Parathyroid adenoma (tissue), 2 donors: ENCODE results near the gene SMIM31.

Experiments
- H2AFZ ChIP-seq: fragments of 300-600 bp; sonication (generic); one replicate; pipeline ENCODE4 v1.7.0; 2017; ENCODE audit warnings: antibody characterized with exemption, mild to moderate bottlenecking
- H3K27ac ChIP-seq: fragments of 300-600 bp; sonication (generic); one replicate; pipeline ENCODE4 v1.7.0; 2017
- H3K27me3 ChIP-seq: fragments of 300-600 bp; sonication (generic); one replicate; pipeline ENCODE4 v1.7.0; 2017; ENCODE audit warnings: low read length; ENCODE audit not compliant: control insufficient read depth, insufficient read depth
- H3K36me3 ChIP-seq: fragments of 300-600 bp; sonication (generic); one replicate; pipeline ENCODE4 v1.7.0; 2017; ENCODE audit warnings: low read length; ENCODE audit not compliant: control insufficient read depth, insufficient read depth
- H3K4me1 ChIP-seq: fragments of 300-600 bp; sonication (generic); one replicate; pipeline ENCODE4 v1.7.0; 2017; ENCODE audit warnings: control low read depth
- H3K4me2 ChIP-seq: fragments of 300-600 bp; sonication (generic); one replicate; pipeline ENCODE4 v1.7.0; 2017; ENCODE audit warnings: low read length
- H3K4me3 ChIP-seq: fragments of 300-600 bp; sonication (generic); one replicate; pipeline ENCODE4 v1.7.0; 2017; ENCODE audit warnings: low read depth, low read length
- H3K79me2 ChIP-seq: fragments of 300-600 bp; sonication (generic); one replicate; pipeline ENCODE4 v1.7.0; 2017; ENCODE audit warnings: control low read depth
- H3K9ac ChIP-seq: fragments of 300-600 bp; sonication (generic); one replicate; pipeline ENCODE4 v1.7.0; 2017; ENCODE audit warnings: mild to moderate bottlenecking
- H3K9me3 ChIP-seq: fragments of 300-600 bp; sonication (generic); one replicate; pipeline ENCODE4 v1.7.0; 2017; ENCODE audit warnings: low read length; ENCODE audit not compliant: control insufficient read depth
- TF ChIP-seq, protein P1 (sequence below): fragments of 300-600 bp; sonication (generic); IDR thresholded peaks from one replicate; pipeline ENCODE4 v1.7.0; 2017; ENCODE audit warnings: antibody characterized with exemption, mild to moderate bottlenecking
- donor health status: primary hyperparathyroidism.

The SMIM31 gene

DNA sequence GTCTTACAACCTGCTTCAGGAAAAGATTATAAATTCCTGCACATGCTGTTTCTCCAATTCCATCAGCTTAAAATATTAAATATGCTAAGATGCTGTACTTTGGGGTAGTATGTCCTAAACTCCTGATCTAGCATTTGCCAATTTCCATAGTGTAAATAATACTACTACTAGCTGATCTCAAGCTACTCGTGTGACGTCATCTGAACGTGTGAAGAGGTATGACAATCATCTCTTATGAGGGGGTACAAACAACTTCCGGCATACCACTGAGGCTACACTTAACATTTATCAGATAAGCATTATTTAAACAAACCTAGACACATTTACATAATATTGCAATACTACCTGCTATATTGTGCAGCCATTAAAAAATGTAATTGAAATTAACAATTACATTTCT is 70.7 kb downstream of the SMIM31 start:
- Histone ChIP-seq H3K27me3 (no peaks in the 10 kb centered on the region), H3K4me3 (no peak overlapping the region), H3K36me3 (no peaks in the 10 kb centered on the region), H2AFZ (no peak overlapping the region), H3K9me3 (no peaks in the 10 kb centered on the region), H3K4me1 (no peaks in the 10 kb centered on the region), H3K9ac (no peak overlapping the region), H3K27ac (no peak overlapping the region), H3K4me2 (no peak overlapping the region), H3K79me2 (no peaks in the 10 kb centered on the region)
- TF ChIP-seq, protein P1, sequence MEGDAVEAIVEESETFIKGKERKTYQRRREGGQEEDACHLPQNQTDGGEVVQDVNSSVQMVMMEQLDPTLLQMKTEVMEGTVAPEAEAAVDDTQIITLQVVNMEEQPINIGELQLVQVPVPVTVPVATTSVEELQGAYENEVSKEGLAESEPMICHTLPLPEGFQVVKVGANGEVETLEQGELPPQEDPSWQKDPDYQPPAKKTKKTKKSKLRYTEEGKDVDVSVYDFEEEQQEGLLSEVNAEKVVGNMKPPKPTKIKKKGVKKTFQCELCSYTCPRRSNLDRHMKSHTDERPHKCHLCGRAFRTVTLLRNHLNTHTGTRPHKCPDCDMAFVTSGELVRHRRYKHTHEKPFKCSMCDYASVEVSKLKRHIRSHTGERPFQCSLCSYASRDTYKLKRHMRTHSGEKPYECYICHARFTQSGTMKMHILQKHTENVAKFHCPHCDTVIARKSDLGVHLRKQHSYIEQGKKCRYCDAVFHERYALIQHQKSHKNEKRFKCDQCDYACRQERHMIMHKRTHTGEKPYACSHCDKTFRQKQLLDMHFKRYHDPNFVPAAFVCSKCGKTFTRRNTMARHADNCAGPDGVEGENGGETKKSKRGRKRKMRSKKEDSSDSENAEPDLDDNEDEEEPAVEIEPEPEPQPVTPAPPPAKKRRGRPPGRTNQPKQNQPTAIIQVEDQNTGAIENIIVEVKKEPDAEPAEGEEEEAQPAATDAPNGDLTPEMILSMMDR: no peak

DNA sequence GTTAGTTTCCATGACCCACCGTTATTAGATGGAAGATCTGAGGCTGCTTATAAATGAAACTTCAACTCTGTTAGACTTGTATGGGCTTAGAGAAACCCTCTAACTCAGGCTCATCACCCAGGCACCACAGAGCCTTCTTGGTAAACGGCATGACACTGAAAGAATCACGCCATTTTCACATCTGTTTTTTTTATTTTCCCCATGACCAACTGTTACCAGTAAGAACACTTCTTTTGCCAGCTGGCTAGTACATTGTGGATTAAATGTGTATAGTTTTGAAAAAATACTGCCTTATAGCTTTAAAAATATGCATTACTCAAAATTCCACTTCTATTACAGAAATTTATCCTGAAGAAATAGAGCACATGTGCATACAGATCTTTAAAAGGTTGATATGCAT is 75.0 kb downstream of the SMIM31 start:
- TF ChIP-seq, protein P1: no peak

DNA sequence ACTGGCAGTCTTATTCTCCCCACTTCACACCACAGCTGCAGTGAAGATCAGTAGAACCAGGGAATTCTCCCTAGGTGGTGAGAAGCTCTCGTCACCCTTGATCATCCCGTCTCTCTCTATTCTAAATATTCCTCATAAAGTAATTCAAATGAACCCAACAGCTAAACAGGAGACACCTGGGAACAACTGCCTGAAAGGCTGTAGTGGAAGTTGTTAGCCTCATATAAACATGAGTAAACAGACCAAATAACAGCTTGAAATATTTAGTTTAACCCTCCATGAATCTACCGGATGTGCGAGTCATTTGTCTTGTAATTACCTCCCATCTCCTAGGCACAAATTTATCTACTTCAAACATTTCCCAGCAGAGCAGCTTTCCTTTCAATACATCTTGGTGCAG is 92.6 kb downstream of the SMIM31 start:
- no peak overlapping the region for H3K4me2 ChIP-seq
- no peaks in the 10 kb centered on the region for H3K79me2 ChIP-seq
- no peak overlapping the region for H2AFZ ChIP-seq
- no peaks in the 10 kb centered on the region for H3K4me1 ChIP-seq
- no peak overlapping the region for H3K9ac ChIP-seq
- no peaks in the 10 kb centered on the region for H3K9me3 ChIP-seq
- H3K27ac ChIP-seq: no peak overlapping the region
- TF ChIP-seq, protein P1: no peak
- H3K4me3 ChIP-seq: no peak overlapping the region
- no peaks in the 10 kb centered on the region for H3K36me3 ChIP-seq
- no peaks in the 10 kb centered on the region for H3K27me3 ChIP-seq

More for the DNA sequence above, 75.0 kb downstream of the SMIM31 start:
- no peaks in the 10 kb centered on the region for H3K36me3 ChIP-seq
- no peaks in the 10 kb centered on the region for H3K79me2 ChIP-seq
- no peak overlapping the region for H2AFZ ChIP-seq
- no peak overlapping the region for H3K4me2 ChIP-seq
- no peaks in the 10 kb centered on the region for H3K9me3 ChIP-seq
- no peaks in the 10 kb centered on the region for H3K27me3 ChIP-seq
- H3K4me3 ChIP-seq: no peak overlapping the region
- H3K4me1 ChIP-seq: no peaks in the 10 kb centered on the region
- H3K27ac ChIP-seq: no peak overlapping the region
- H3K9ac ChIP-seq: no peak overlapping the region

DNA sequence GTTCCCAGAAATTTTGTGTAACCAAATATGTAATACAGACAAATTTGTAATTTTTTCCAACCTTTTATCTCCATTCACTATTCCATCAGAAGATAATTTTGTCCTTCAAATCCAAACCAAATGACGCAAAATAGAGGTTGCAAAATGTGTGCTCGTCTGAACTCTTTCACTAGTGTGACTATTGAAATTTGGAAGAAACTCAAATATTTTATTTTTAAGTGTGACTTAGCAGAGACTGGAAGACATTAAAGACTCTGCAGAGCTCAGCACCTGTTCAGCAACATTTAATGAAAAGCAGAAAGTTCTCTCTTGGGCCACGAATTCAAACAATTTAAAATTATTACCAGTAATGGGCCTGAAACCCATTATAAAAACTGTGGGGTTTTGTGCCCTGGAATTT is 93.1 kb downstream of the SMIM31 start:
- no peak overlapping the region for H2AFZ ChIP-seq
- no peak overlapping the region for H3K4me2 ChIP-seq
- no peak overlapping the region for H3K4me3 ChIP-seq
- H3K27ac ChIP-seq: no peak overlapping the region
- H3K36me3 ChIP-seq: no peaks in the 10 kb centered on the region
- no peak overlapping the region for H3K9ac ChIP-seq
- H3K27me3 ChIP-seq: no peaks in the 10 kb centered on the region
- no peaks in the 10 kb centered on the region for H3K79me2 ChIP-seq
- no peaks in the 10 kb centered on the region for H3K9me3 ChIP-seq
- TF ChIP-seq, protein P1: no peak
- no peaks in the 10 kb centered on the region for H3K4me1 ChIP-seq

DNA sequence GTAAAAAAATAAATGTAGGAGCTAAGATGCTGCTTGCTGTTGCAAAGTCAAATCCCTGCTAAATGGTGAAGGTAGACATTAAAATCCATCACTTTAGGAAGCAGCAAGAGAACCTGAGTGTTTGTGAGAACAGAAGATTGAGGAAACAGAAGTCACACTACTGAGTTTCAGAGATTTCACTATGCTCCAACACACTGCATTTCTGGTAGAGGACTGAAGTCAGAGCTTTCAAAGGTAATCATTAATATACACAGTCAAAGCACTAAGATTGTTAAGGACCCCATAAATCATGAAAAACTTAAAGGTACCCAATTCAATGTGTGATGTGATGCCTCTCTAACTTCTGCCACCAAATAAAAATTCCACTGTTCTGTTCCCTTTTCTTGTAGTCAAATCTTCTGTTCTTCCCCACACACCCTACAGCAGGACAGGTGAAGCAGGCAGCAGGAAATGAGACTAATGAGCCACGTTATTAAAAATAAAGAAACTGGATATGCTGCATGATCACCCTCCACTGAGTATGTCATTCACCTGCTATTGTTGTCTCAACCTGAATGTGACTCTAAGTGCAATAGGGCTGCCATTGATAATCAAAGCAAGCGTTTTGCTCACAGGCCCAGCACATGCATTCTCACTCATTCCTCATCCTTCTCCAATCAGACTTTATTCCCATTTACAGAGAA is 94.2 kb downstream of the SMIM31 start:
- Histone ChIP-seq H3K4me2 (no peak overlapping the region), H3K27me3 (no peaks in the 10 kb centered on the region), H3K9me3 (no peaks in the 10 kb centered on the region), H3K36me3 (no peaks in the 10 kb centered on the region), H2AFZ (no peak overlapping the region), H3K79me2 (no peaks in the 10 kb centered on the region), H3K9ac (no peak overlapping the region), H3K27ac (no peak overlapping the region), H3K4me3 (no peak overlapping the region), H3K4me1 (no peaks in the 10 kb centered on the region)
- TF ChIP-seq, protein P1: no peak
